Prostate gland (tissue), 2 donors: ENCODE results near the gene TMEM131. TPM values are rescaled to one million over a fixed set of nuclear protein-coding genes. Genes with fewer than 3 reads are reported as not detected.
"Not testable (repeated sequence)": the region's sequence is repeated elsewhere in the genome, so short reads cannot be mapped to it uniquely, and the experiment has no call there.

ENCODE experiments used
- DNase-seq: peaks from one replicate; pipeline ENCODE4 v3.0.0-alpha.2; 2019; ENCODE audit warnings: low spot score
- H3K27ac ChIP-seq, 2 donors: fragments of 200-600 bp; sonication (generic); 2 replicates each; pipeline ENCODE4 v1.5.1; 2017 to 2019
- H3K27me3 ChIP-seq: fragments of 200-600 bp; sonication (generic); replicated peaks from 2 replicates; pipeline ENCODE4 v1.5.1; 2019; ENCODE audit not compliant: insufficient read depth
- H3K36me3 ChIP-seq, 2 donors: fragments of 200-600 bp; sonication (generic); 1 replicate in 1 of 2; 2 replicates in 1 of 2; pipeline versions ENCODE4 v1.5.1 to v1.8.1; 2017 to 2019
- H3K4me1 ChIP-seq: fragments of 200-600 bp; sonication (generic); replicated peaks from 2 replicates; pipeline ENCODE4 v1.5.1; 2019
- H3K4me3 ChIP-seq, 2 donors: fragments of 200-600 bp; sonication (generic); 2 replicates each; pipeline ENCODE4 v1.5.1; 2017 to 2019
- H3K9me3 ChIP-seq: fragments of 200-600 bp; sonication (generic); 2 replicates; pipeline ENCODE4 v1.5.1; 2017
- CTCF ChIP-seq, 4 experiments: fragments of 200-600 bp in 2 of 4; fragments of 450-650 bp in 2 of 4; sonication (generic) in 2 of 4; IDR thresholded peaks; 1 replicate in 3 of 4; 2 replicates in 1 of 4; pipeline ENCODE4 v1.5.1; 2016 to 2019; ENCODE audit warnings: antibody characterized with exemption in 4 of 4, mild to moderate bottlenecking in 2 of 4, moderate library complexity in 2 of 4
- POLR2A ChIP-seq: fragments of 450-650 bp; IDR thresholded peaks from one replicate; pipeline ENCODE4 v1.6.1; 2016; ENCODE audit warnings: antibody characterized with exemption, mild to moderate bottlenecking
- POLR2AphosphoS5 ChIP-seq: sonication (generic); formaldehyde crosslinking; IDR thresholded peaks from one replicate; pipeline ENCODE4 v1.6.1; 2017; ENCODE audit warnings: antibody characterized with exemption
- WGBS: methylation state at CpG from one replicate; pipeline ENCODE4 v1.1.5; 2018; 5-methylcytosine and 5-hydroxymethylcytosine counted together
- intact Hi-C: fragments of 100-400 bp; cut with DNase I; formaldehyde crosslinking; loops from one replicate; pipeline ENCODE4 v1.14.2; 2022
- total RNA-seq, 2 donors: library from RNA; depleted of rRNA; stranded (reverse); fragments of >200 nt; gene quantifications; one replicate each; pipeline ENCODE4 v1.1.0, GENCODE V29; 2016

TMEM131 gene
- total RNA-seq, 2 donors from 2014 or later = 40.6 to 42.0 TPM

GRCh38 chr2:97919858-97920257 is 75.9 kb downstream of the TMEM131 start:
- H3K27ac ChIP-seq = no peak overlapping the region
- DNase-seq = no peak
- intact Hi-C loops = no loop called here
- WGBS = 91% methylated on average over 3 of the region's 3 CpGs
- H3K27me3 ChIP-seq = no peaks in the 10 kb centered on the region
- H3K4me1 ChIP-seq = no peaks in the 10 kb centered on the region
- no peak overlapping the region for H3K4me3 ChIP-seq
- no peaks in the 10 kb centered on the region for H3K36me3 ChIP-seq
- TF ChIP-seq CTCF (IDR thresholded peaks at IDR 0.05) (no peak), POLR2AphosphoS5 (no peak), POLR2A (no peak)
- no peaks in the 10 kb centered on the region for H3K9me3 ChIP-seq

GRCh38 chr2:97918818-97919217 is 76.9 kb downstream of the TMEM131 start:
- Histone ChIP-seq H3K4me3 (no peak overlapping the region), H3K9me3 (no peaks in the 10 kb centered on the region), H3K27me3 (no peaks in the 10 kb centered on the region), H3K36me3 (no peaks in the 10 kb centered on the region), H3K4me1 (no peaks in the 10 kb centered on the region), H3K27ac (no peak overlapping the region)
- 96% methylated on average over 4 of the region's 4 CpGs for WGBS
- no peak for TF ChIP-seq CTCF (IDR thresholded peaks at IDR 0.05)
- no peak for TF ChIP-seq POLR2A
- no peak for TF ChIP-seq POLR2AphosphoS5
- DNase-seq = no peak
- intact Hi-C loops = no loop called here

GRCh38 chr2:97917668-97918067 is 78.1 kb downstream of the TMEM131 start:
- WGBS = 97% methylated on average over 7 of the region's 7 CpGs
- H3K4me3 ChIP-seq, H3K27ac ChIP-seq, H3K27me3 ChIP-seq, H3K9me3 ChIP-seq, H3K4me1 ChIP-seq, intact Hi-C loops, H3K36me3 ChIP-seq, DNase-seq: not testable (repeated sequence)

GRCh38 chr2:97914691-97915213 is 81.0 kb downstream of the TMEM131 start:
- no peaks in the 10 kb centered on the region for H3K36me3 ChIP-seq
- no peak overlapping the region for H3K27ac ChIP-seq
- no peaks in the 10 kb centered on the region for H3K4me1 ChIP-seq
- intact Hi-C loops = no loop called here
- no peaks in the 10 kb centered on the region for H3K27me3 ChIP-seq
- H3K4me3 ChIP-seq = no peak overlapping the region
- WGBS = 87% methylated on average over 5 of the region's 5 CpGs
- TF ChIP-seq POLR2AphosphoS5 (no peak), POLR2A (no peak), CTCF (IDR thresholded peaks at IDR 0.05) (no peak)
- DNase-seq = no peak
- H3K9me3 ChIP-seq = no peaks in the 10 kb centered on the region

GRCh38 chr2:97913846-97914245 is 81.9 kb downstream of the TMEM131 start:
- 94% methylated on average over 2 of the region's 2 CpGs for WGBS
- Histone ChIP-seq H3K27ac (no peak overlapping the region), H3K4me1 (no peaks in the 10 kb centered on the region), H3K36me3 (no peaks in the 10 kb centered on the region), H3K27me3 (no peaks in the 10 kb centered on the region), H3K4me3 (no peak overlapping the region), H3K9me3 (no peaks in the 10 kb centered on the region)
- TF ChIP-seq CTCF (IDR thresholded peaks at IDR 0.05) (no peak), POLR2A (no peak), POLR2AphosphoS5 (no peak)
- DNase-seq = no peak
- intact Hi-C loops = no loop called here
